ENCODE results near the gene SIN3A. TPM values are rescaled to one million over a fixed set of nuclear protein-coding genes. Genes with fewer than 3 reads are reported as not detected.
"Not testable (repeated sequence)": the region's sequence is repeated elsewhere in the genome, so short reads cannot be mapped to it uniquely, and the experiment has no call there.

Gene SIN3A
- total RNA-seq, 1 experiment from 2014 or later = 28.8 TPM

DNA sequence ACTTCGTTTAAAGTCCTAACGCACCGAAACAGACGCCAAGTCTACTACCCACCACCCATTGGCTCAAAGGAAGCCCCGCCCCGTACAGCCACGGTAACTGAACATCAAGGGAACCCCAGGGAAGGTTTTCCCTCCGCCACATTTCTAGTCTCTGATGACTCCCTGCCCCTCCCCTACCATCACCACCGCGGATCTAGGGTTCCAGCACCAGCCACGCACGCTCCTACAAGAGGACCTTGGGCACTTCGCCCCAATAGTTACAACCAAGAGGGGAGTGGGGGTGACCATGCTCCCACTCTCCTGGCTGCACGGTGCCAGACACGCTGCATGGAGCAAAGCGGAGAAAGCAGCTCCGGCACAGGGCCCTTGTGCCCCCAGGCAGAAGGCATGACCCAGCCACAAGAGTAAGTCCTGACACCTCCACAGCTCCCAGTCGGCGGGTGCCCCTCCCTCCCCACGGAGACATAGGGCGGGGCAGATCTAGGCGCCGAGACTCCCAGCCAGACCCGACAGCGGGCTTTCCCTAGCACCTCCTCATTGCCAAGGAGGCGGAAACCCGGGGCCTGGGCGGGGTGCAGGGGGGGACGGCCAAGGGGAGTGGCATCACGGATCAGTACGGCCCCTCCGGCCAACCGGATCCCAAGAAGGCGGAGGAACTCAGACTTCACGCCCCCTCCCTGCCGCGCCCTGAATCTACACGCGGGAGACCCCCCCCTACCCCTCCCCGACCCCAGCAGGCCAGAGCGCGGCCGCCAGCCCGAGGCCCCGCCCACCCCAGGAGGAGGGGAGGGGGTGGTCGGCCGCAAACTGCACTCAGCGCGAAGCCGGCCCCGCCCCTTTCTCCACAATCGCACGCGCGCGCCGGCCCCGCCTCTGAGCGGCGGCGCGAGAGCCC, 936 bp downstream of the SIN3A start:
- DNase-seq (ENCODE audit: low spot score) = peak; percentile 98

GRCh38 chr15:75449585-75450306, 1.7 kb downstream of the SIN3A start:
- DNase-seq (ENCODE audit: low spot score) = no peak

DNA sequence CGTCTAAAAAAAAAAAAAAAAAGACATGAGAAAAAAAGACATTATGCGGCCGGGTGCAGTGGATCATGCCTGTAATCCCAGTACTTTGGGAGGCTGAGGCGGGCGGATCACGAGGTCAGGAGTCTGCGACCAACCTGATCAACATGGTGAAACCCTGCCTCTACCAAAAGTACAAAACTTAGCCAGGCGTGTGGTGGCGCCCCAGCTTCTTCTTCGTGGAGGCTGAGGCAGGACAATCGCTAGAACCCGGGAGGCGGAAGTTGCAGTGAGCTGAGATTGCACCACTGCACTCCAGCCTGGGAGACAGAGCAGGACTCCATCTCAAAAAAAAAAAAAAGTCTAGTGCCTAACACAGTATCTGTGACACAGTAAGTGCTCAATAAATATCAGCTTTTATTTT, 3.3 kb downstream of the SIN3A start:
- not testable (repeated sequence) for DNase-seq (ENCODE audit: low spot score)

GRCh38 chr15:75446151-75446550, 5.3 kb downstream of the SIN3A start:
- DNase-seq (ENCODE audit: low spot score) = no peak

DNA sequence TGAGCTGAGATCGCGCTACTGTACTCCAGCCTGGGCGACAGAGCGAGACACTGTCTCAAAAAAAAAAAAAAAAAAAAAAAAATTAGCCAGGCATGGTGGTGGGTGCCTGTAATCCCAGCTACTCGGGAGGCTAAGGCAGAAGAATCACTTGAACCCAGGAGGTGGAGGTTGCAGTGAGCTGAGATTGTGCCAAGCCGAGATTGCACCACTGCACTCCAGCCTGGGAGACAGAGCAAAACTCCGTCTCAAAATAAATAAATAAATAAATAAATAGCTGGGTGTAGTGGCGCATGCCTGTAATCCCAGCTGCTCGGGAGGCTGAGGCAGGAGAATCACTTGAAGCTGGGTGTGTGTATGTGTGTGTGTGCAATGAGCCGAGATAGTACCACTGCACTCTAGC, 6.2 kb downstream of the SIN3A start:
- DNase-seq (ENCODE audit: low spot score) = not testable (repeated sequence)

GRCh38 chr15:75443972-75444453, 7.5 kb downstream of the SIN3A start:
- DNase-seq (ENCODE audit: low spot score) = not testable (repeated sequence)

DNA sequence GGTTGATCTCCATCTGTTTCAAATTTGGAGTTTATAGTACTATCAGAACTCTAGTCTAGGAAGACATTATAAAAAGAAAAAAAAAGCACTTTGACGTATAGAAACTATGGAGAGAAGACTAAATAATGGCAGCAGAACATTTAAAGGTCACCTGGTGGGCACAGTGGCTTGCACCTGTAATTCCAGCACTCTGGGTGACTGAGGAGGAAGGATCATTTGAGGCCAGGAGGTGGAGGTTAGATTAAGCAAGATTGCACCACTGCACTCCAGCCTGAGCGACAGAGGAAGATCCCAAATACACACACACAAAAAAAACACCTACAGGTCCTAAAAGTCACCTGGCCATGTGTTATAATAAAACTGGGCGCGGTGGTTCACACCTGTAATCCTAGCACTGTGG, 13.8 kb downstream of the SIN3A start:
- DNase-seq (ENCODE audit: low spot score) = no peak

- no peak for DNase-seq (ENCODE audit: low spot score)
These were observed 14.6 kb downstream of the SIN3A start for GRCh38 chr15:75436881-75437280.

DNA sequence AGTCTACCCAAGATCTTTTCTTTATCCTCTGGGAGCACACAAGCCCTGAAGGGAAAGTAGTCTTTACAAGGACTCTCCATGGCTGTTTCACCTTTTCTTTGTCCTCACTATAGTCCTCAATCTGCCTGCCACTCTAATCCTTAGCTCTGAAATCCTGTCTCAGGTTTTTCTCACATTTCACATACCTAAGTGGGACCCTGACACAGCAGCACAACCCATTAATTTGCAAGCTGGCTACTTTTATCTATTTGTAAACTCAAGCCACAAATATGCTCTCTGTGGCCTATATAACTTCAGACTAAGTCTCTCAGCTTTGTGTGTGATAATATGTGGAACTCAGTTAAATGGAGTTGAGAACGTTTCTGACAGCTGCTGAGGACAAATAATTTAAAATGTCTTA, 19.8 kb downstream of the SIN3A start:
- no peak for DNase-seq (ENCODE audit: low spot score)

DNA sequence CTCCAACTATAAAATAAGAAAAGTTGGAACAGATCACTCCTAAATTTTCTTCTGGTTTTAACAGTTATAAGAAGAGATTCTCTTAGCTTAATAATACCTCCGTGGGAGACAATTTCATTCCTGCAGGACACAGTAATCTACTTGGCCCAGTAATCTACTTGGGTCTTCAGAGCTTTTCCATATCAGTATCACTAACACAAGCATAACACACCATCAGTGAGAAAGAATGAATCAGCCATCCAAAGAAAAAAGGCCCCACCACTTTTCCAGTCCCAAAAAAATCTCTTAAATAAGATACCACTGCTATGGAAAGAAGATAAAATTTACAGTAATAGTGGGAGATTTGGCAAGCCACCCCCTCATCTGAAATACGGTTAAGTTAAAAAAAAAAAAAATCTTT, 20.2 kb downstream of the SIN3A start:
- no peak for DNase-seq (ENCODE audit: low spot score)

GRCh38 chr15:75430259-75430658, 21.2 kb downstream of the SIN3A start:
- DNase-seq (ENCODE audit: low spot score) = no peak

DNA sequence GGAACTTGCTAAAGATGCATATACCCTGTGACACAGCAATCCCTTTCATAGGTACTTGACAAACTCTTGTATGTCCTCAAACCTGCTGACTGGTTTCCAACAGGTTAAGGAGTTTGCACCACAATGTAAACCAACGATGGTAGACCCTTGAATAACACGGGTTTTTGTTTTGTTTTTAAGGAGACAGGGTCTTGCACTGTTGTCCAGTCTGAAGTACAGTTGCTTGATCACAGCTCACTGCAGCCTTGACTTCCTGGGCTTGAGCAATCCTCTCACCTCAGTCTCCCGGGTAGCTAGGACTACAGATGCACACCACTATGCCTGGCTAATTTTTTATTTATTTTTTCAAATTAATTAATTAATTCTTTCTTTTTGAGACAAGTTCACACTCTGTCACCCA, 23.3 kb downstream of the SIN3A start:
- no peak for DNase-seq (ENCODE audit: low spot score)

- no peak for DNase-seq (ENCODE audit: low spot score)
These were observed 25.5 kb downstream of the SIN3A start for GRCh38 chr15:75425966-75426500.

DNA sequence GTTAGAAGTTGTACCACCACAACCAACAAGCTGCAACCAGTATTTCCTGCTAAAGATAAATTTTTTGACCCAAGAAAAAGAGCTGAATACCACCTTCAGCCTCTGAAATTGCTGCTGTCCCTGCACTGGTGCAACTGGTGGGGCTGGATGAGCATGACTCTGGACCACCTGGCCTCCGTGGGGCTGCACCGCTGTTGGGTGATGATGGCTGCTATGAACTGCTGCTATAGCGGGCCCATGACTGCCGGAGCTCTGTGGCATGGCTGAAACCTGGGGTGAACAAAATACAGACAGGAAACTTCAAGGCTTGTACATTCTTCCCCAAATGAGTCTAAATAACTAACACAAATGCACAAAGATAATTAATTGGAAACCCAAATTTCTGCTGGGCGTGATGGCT, 28.9 kb downstream of the SIN3A start:
- DNase-seq (ENCODE audit: low spot score) = no peak

GRCh38 chr15:75420698-75421097, 30.8 kb downstream of the SIN3A start:
- no peak for DNase-seq (ENCODE audit: low spot score)

GRCh38 chr15:75416584-75416983, 34.9 kb downstream of the SIN3A start:
- DNase-seq (ENCODE audit: low spot score) = no peak

DNA sequence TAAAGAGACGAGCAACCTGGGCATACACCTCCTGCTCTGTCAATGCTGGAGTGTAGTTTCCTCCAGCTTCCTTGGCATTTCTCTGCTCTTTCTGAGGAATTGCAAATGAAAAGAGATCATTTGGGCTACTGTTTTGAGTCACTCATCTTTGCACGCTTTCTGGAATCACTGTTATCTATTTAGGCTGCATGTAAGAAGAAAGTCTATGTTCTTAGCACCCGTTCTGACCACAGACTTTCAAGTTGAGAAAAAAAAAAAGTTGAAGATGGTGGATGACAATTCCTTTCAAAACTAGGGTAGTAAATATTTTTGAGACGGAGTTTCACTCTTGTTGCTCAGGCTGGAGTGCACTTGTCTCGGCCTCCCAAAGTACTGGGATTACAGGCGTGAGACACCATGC, 41.3 kb downstream of the SIN3A start:
- DNase-seq (ENCODE audit: low spot score) = no peak

DNA sequence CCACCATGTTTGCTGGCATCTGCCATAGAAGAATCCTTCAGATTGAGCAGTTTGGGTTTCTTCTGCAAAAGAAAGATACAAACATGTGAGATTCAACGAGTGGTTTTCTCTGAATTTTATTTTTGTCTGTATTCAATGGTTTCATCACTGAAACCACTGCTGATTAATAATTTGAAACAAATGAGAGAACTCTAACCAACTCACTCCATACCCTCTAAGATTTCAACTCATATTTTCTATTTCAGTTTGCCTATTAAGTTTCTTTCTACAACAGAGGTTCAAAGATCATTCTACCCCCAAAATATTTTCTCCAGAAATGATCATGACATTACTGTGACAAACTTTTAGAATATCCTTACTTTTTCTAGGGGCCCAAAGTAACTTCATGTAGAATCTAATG, 44.4 kb downstream of the SIN3A start:
- DNase-seq (ENCODE audit: low spot score) = no peak

- DNase-seq (ENCODE audit: low spot score) = no peak
These were observed 47.6 kb downstream of the SIN3A start for GRCh38 chr15:75403892-75404291.

DNA sequence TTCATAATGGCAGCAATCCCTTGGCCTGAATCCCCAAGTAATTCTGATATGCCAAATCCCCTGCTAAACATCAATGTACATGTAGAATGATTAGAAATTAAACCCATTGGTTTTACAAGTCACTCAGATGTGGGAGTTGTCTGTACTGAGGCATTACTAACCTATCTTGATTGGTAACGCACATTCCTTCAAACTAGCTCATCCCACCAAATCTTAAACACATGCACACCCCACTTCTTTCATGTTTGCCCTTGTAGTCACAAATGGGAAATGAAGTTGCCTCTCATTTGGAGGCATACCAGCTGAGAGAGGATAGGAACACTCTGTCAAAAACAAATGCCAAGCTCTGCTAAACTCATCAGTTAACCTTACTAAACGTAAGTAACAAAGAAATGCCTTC, 54.0 kb downstream of the SIN3A start:
- no peak for DNase-seq (ENCODE audit: low spot score)

DNA sequence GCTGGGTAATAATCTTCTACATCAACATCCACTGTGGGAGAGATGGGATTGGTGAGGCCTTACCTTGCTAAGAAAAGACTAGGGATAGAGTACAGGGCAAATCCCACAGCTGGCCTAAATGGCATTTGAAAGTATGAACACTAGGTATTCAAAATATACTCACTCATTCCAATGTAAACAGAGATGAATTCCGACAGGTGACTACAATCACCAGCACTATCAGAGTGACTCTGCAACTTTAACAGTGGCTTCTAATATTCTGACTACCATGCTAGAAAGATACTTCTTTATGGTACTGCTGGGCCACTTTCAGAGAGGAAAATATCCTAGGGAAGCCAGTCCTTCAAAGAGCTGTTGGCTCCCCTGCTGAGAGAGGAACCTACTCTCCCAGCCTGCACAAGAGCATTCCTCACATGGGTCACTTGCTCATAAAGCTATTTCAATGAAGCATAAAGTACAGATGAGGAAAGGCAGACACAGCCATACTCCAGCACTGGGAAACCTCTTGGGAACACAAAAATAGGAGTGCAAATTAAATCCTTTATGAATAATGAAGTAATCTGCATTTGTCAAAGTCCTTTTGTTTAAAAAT, 61.6 kb downstream of the SIN3A start:
- no peak for DNase-seq (ENCODE audit: low spot score)

GRCh38 chr15:75383986-75384385, 67.5 kb downstream of the SIN3A start:
- DNase-seq (ENCODE audit: low spot score) = not testable (repeated sequence)

Measured in HT-29 (cell line).